K562 (cell line): ENCODE data around the gene TRPV5. TPM values are rescaled to one million over a fixed set of nuclear protein-coding genes. Genes with fewer than 3 reads are reported as not detected.

Source experiments
- ATAC-seq: fragments of 200-7000 bp; cut with Tn5 transposase; 3 replicates; pipeline ENCODE4 v1.9.1; 2020; ENCODE audit warnings: moderate library complexity
- BruUV-seq: library from RNA; stranded (reverse); fragments of 400-500 nt; replicated peaks from 2 replicates; lab custom pipeline; 2021; lab: Mats Ljungman, UMichigan
- CTCF ChIA-PET: fragments of 300-600 bp; formaldehyde crosslinking; extraction: SDS; loops from one replicate; lab custom pipeline; 2021; ENCODE audit warnings: low intra/inter-chr PET ratio; lab: Yijun Ruan, JAX
- POLR2A ChIA-PET: fragments of 300-600, 350-650 bp; sonication (Branson Sonifier 250); formaldehyde crosslinking; extraction: SDS; loops from one replicate; lab custom pipeline; 2021; ENCODE audit warnings: antibody characterized with exemption, inconsistent platforms; lab: Yijun Ruan, JAX
- DNase-seq, 4 experiments: peaks; one replicate each; pipeline versions ENCODE4 v3.0.0 to v3.0.0-alpha.2; 2011 to 2018; ENCODE audit warnings: low spot score in 3 of 4, mixed read lengths in 3 of 4; ENCODE audit errors: extremely low read depth in 1 of 4
- FAIRE-seq: peaks from 2 replicates; lab custom pipeline; 2011; peaks lifted over from hg19 to GRCh38; lab: Jason Lieb, UNC
- H2AFZ ChIP-seq: 2 replicates; pipeline ENCODE4 v1.6.0; 2011; ENCODE audit warnings: low read depth, low read length, control low read depth, inconsistent platforms
- H3K27ac ChIP-seq: fragments of 200-600 bp; 3 replicates; pipeline ENCODE4 v1.8.0; 2011; ENCODE audit warnings: low read depth, mild to moderate bottlenecking, control low read depth, inconsistent platforms, low read length, moderate library complexity, mixed read lengths; ENCODE audit errors: extremely low read depth
- H3K27me3 ChIP-seq, 2 experiments: fragments of 300-600 bp in 1 of 2; 2 replicates in 1 of 2; 3 replicates in 1 of 2; pipeline versions ENCODE4 v1.6.0 to v1.8.0; 2011; ENCODE audit warnings: inconsistent platforms in 2 of 2, low read length in 2 of 2, mild to moderate bottlenecking in 1 of 2, mixed read lengths in 1 of 2, moderate library complexity in 1 of 2; ENCODE audit not compliant: control insufficient read depth in 2 of 2, insufficient read depth in 2 of 2
- H3K36me3 ChIP-seq: fragments of 300-600 bp; 3 replicates; pipeline ENCODE4 v1.8.0; 2011; ENCODE audit warnings: mild to moderate bottlenecking, low read length, inconsistent platforms; ENCODE audit not compliant: control insufficient read depth, insufficient read depth
- H3K4me1 ChIP-seq, 2 experiments: fragments of 200-600 bp in 1 of 2; replicated peaks in 1 of 2; 2 replicates in 1 of 2; 3 replicates in 1 of 2; pipeline versions ENCODE4 v1.5.1 to v1.8.0; 2011; ENCODE audit warnings: inconsistent platforms in 2 of 2, low read length in 2 of 2, mild to moderate bottlenecking in 1 of 2, mixed read lengths in 1 of 2, moderate library complexity in 1 of 2; ENCODE audit not compliant: control insufficient read depth in 2 of 2, insufficient read depth in 2 of 2
- H3K4me2 ChIP-seq: 2 replicates; pipeline ENCODE4 v1.6.1; 2011; ENCODE audit warnings: low read length, control low read depth, inconsistent platforms, mixed read lengths; ENCODE audit not compliant: insufficient read depth
- H3K4me3 ChIP-seq: fragments of 200-600 bp; sonication (generic), shearing (Covaris generic); 2 replicates; pipeline ENCODE4 v1.5.1; 2016; ENCODE audit warnings: control low read depth, inconsistent platforms
- H3K79me2 ChIP-seq: fragments of 200-600 bp; 3 replicates; pipeline ENCODE4 v1.8.0; 2011; ENCODE audit warnings: low read length, inconsistent platforms; ENCODE audit not compliant: control insufficient read depth, insufficient read depth
- H3K9ac ChIP-seq, 2 experiments: 2 replicates each; pipeline versions ENCODE4 v1.6.0 to v1.6.1; 2011; ENCODE audit warnings: low read depth in 2 of 2, low read length in 2 of 2, control low read depth in 1 of 2, inconsistent platforms in 1 of 2, mild to moderate bottlenecking in 1 of 2, mixed read lengths in 1 of 2; ENCODE audit not compliant: insufficient read depth in 1 of 2
- H3K9me1 ChIP-seq: one replicate; pipeline ENCODE4 v1.6.0; 2011; ENCODE audit warnings: inconsistent platforms, mild to moderate bottlenecking, low read length, moderate library complexity; ENCODE audit not compliant: control insufficient read depth, insufficient read depth
- H3K9me3 ChIP-seq: replicated peaks from 2 replicates; pipeline ENCODE4 v1.5.1; 2011; ENCODE audit warnings: low read depth, low read length, inconsistent platforms; ENCODE audit not compliant: control insufficient read depth, insufficient read depth
- H4K20me1 ChIP-seq: replicated peaks from 2 replicates; pipeline ENCODE4 v1.6.1; 2011; ENCODE audit warnings: low read length, inconsistent platforms, mixed read lengths; ENCODE audit not compliant: control insufficient read depth, insufficient read depth
- ETV6 ChIP-seq, 3 experiments: fragments of 150-350 bp in 1 of 3; sonication (generic) in 1 of 3; formaldehyde crosslinking in 1 of 3; IDR thresholded peaks; 2 replicates each; pipeline versions ENCODE4 v1.6.1 to v1.8.0; 2014 to 2022; ENCODE audit warnings: borderline replicate concordance in 2 of 3, low read depth in 2 of 3, antibody characterized with exemption in 1 of 3, low read length in 1 of 3, mild to moderate bottlenecking in 1 of 3, missing genetic modification reagents in 1 of 3
- IFI16 ChIP-seq: fragments of 250-450 bp; sonication (Bioruptor Pico); IDR thresholded peaks from 2 replicates; pipeline ENCODE4 v2.1.2; 2022; ENCODE audit warnings: mild to moderate bottlenecking, inconsistent platforms
- NCOA4 ChIP-seq: fragments of 450-650 bp; IDR thresholded peaks from 2 replicates; pipeline ENCODE4 v1.6.1; 2018; ENCODE audit warnings: mild to moderate bottlenecking; ENCODE audit not compliant: partially characterized antibody
- NCOA6 ChIP-seq: fragments of 450-650 bp; IDR thresholded peaks from 2 replicates; pipeline ENCODE4 v1.6.1; 2017; ENCODE audit warnings: mild to moderate bottlenecking
- NR2C1 ChIP-seq, 2 experiments: fragments of 450-650 bp; IDR thresholded peaks; 2 replicates each; pipeline ENCODE4 v1.6.1; 2017; ENCODE audit warnings: mild to moderate bottlenecking in 2 of 2, antibody characterized with exemption in 1 of 2, inconsistent platforms in 1 of 2, missing compliant biosample characterization in 1 of 2, missing genetic modification characterization in 1 of 2
- NUFIP1 ChIP-seq: fragments of 450-650 bp; IDR thresholded peaks from 2 replicates; pipeline ENCODE4 v1.6.1; 2018; ENCODE audit not compliant: partially characterized antibody
- PHF8 ChIP-seq: fragments of 200-600 bp; sonication (generic); IDR thresholded peaks from 2 replicates; pipeline ENCODE4 v1.6.1; 2012; ENCODE audit warnings: mixed run types, mild to moderate bottlenecking, inconsistent platforms, low read length, moderate library complexity, borderline replicate concordance
- PKNOX1 ChIP-seq: fragments of 450-650 bp; IDR thresholded peaks from 2 replicates; pipeline ENCODE4 v1.6.1; 2016
- POU5F1 ChIP-seq: fragments of 150-350 bp; IDR thresholded peaks from 2 replicates; pipeline ENCODE4 v1.6.1; 2014; ENCODE audit warnings: borderline replicate concordance, low read length, low read depth, mild to moderate bottlenecking; ENCODE audit not compliant: partially characterized antibody
- RBM14 ChIP-seq: fragments of 200-400 bp; formaldehyde crosslinking; IDR thresholded peaks from 2 replicates; pipeline ENCODE4 v1.6.1; 2018; ENCODE audit warnings: low read depth, mild to moderate bottlenecking, low read length, moderate library complexity, borderline replicate concordance; ENCODE audit not compliant: insufficient read depth
- SMAD3 ChIP-seq: fragments of 450-650 bp; formaldehyde crosslinking; conservative IDR thresholded peaks from 2 replicates; pipeline ENCODE4 v1.4.0; 2020; ENCODE audit warnings: mild to moderate bottlenecking
- TCF15 ChIP-seq: fragments of 250-450 bp; sonication (Bioruptor Pico); IDR thresholded peaks from 2 replicates; pipeline ENCODE4 v1.8.0; 2022; ENCODE audit warnings: moderate library complexity, mild to moderate bottlenecking, inconsistent platforms
- WGBS: fragments of 100-300 bp; shearing (Covaris generic); methylation state at CpG from one replicate; pipeline ENCODE4 v1.1.6; 2016; ENCODE audit warnings: low coverage, mixed read lengths; ENCODE audit not compliant: insufficient coverage; ENCODE audit errors: missing lambda C conversion rate; 5-methylcytosine and 5-hydroxymethylcytosine counted together
- in situ Hi-C: fragments of 300-500 bp; cut with MboI; formaldehyde crosslinking; loops from 4 replicates; pipeline ENCODE4 v1.15.0; 2018; ENCODE audit warnings: inconsistent platforms, mixed read lengths
- intact Hi-C: fragments of 100-400 bp; cut with micrococcal nuclease; formaldehyde crosslinking; loops from 2 replicates; pipeline ENCODE4 v1.14.2; 2022
- polyA plus RNA-seq, 8 experiments: library from polyadenylated mRNA; depleted of rRNA in 4 of 8; stranded (reverse) in 5 of 8; unstranded in 3 of 8; fragments of >200 nt; fragmentation: Nextera tagmentation in 2 of 8; fragmentation: Illumina TruSeq in 1 of 8; extraction: Ambion mirVana in 2 of 8; extraction: Trizol in 1 of 8; gene quantifications; 2 replicates each; pipeline versions ENCODE4 v1.2.1 to v1.2.3, GENCODE V29; 2011 to 2014; ENCODE audit warnings: inconsistent platforms in 1 of 8, missing spikeins in 1 of 8
- total RNA-seq, 7 experiments: library from RNA; depleted of rRNA in 6 of 7; stranded (reverse); fragments of >200 nt in 6 of 7; fragmentation: Illumina TruSeq in 2 of 7; extraction: Trizol in 2 of 7; gene quantifications; 2 replicates each; pipeline versions ENCODE4 v1.2.1 to v1.2.3, GENCODE V29; 2011 to 2021; ENCODE audit warnings: low replicate concordance in 1 of 7

TRPV5 gene
- total and polyA plus RNA-seq, 9 of the 15 experiments (the other 6 are each of a cell fraction or from before 2014, with no cell fraction given), result not detected

GRCh38 chr7:142913051-142913450, 20.5 kb downstream of the TRPV5 start:
- in situ Hi-C loops (no loop called here), intact Hi-C loops (no loop called here)
- BruUV-seq, result no TSS peak
- FAIRE-seq (no peak), ATAC-seq (no peak), DNase-seq (no peak)
- CTCF ChIA-PET, result interaction anchor here (0.7 to 1.2 kb wide), 2 partner anchors 91 to 587 kb away, joined by 3 read pairs; no protein-coding TSS in a partner anchor
- no peaks in the 10 kb centered on the region for H3K9me1 ChIP-seq
- no peak overlapping the region for H3K27ac ChIP-seq
- H4K20me1 ChIP-seq, result no peaks in the 10 kb centered on the region
- POLR2A ChIA-PET, result no interaction called here
- H3K4me2 ChIP-seq, result no peak overlapping the region
- TF ChIP-seq NCOA4 (no peak), POU5F1 (no peak), SMAD3 (CRISPR knock-in tag) (no peak), PKNOX1 (no peak), NCOA6 (no peak), IFI16 (CRISPR knock-in tag) (no peak), TCF15 (CRISPR knock-in tag) (no peak), RBM14 (no peak), NUFIP1 (no peak), ETV6 (IDR thresholded peaks at IDR 0.05; ENCODE audit: borderline replicate concordance in 1 of 2, low read depth in 2 of 2, low read length in 1 of 2) (no peak), ETV6 (CRISPR knock-in tag; IDR thresholded peaks at IDR 0.05; ENCODE audit: borderline replicate concordance) (no peak), NR2C1 (IDR thresholded peaks at IDR 0.05) (no peak), NR2C1 (tag; IDR thresholded peaks at IDR 0.05) (no peak), PHF8 (no peak)
- peaks cover 4 to 5% of the 10 kb centered on the region in 2 experiments; a peak in 3 of 5 replicates for H3K4me1 ChIP-seq
- peaks cover 3 to 44% of the 10 kb centered on the region in 2 experiments; a peak in 4 of 5 replicates for H3K27me3 ChIP-seq
- 2% methylated on average over 3 of the region's 3 CpGs for WGBS
- H3K79me2 ChIP-seq, result no peaks in the 10 kb centered on the region
- H3K4me3 ChIP-seq, result no peak overlapping the region
- no peak overlapping the region for H3K9ac ChIP-seq
- H2AFZ ChIP-seq, result no peak overlapping the region
- no peaks in the 10 kb centered on the region for H3K9me3 ChIP-seq
- H3K36me3 ChIP-seq, result no peaks in the 10 kb centered on the region
